HG02943 (cell line): ENCODE data around the gene TPD52L1.

Source experiments
- ATAC-seq: cut with Tn5 transposase; IDR thresholded peaks from one replicate; pipeline ENCODE4 v1.9.1; 2021; ENCODE audit warnings: mild to moderate bottlenecking, low read depth, moderate library complexity; ENCODE audit not compliant: unreplicated experiment

Gene TPD52L1

DNA sequence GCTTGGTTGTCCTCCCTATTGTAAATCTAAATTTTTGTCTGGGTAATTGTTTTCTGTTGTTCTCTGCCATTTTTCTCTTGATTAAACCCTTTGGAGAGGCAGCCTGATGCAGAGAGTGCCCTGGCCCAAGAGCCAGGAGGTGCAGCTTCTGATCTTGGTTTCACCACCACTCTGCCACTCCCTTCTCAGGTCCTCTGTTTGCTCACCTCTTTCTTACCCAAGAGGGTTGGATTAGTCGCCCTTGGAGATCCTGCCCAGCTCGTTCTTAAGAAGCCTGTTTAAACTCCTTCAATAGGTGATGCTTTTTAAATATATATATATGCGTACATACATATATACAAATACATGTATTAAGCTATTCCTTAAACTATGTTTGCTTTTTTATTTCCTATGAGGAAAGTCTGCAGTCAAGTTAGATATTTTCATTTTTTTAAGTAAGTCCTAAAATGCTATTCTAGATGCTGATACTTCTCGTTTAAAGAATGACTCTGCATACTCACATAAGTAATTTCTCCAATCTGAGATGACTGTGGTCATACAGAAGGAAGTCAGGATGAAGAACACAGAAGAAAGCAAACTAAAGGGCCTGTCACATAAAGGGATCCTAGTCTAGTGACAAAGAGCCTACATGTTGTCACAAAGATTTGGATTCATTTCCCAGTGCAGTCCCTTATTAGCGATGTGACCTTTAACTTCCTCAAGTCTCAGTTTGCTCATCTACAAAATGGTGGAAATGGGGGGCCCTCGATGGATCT, 19.9 kb downstream of the TPD52L1 start:
- ATAC-seq = no peak

DNA sequence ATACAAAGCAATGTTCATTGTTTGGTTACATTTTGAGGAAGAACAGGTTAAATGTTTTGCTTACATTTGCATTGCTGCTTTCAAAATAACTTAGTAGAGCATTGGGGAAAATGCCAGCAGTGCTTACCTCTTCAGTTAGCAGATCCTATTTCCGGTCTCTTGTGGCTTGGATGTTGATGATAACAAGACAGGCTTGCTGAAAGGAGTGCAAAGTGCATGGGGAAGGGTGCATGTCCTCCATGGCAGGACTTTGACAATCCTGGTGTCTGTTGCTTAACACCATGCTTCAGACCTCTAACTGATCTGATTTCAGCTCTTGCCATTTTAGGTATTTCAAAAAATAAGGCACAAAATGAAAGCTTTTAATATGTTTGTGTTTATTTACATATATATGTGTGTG, 21.1 kb downstream of the TPD52L1 start:
- ATAC-seq = no peak

GRCh38 chr6:125175466-125176048, 22.0 kb downstream of the TPD52L1 start:
- no peak for ATAC-seq

- no peak for ATAC-seq
These were observed 28.9 kb downstream of the TPD52L1 start for GRCh38 chr6:125182237-125183008.

GRCh38 chr6:125183391-125183790, 29.8 kb downstream of the TPD52L1 start:
- ATAC-seq = no peak

- ATAC-seq = no peak
These were observed 34.5 kb downstream of the TPD52L1 start for GRCh38 chr6:125188037-125188436.

- no peak for ATAC-seq
These were observed 35.1 kb downstream of the TPD52L1 start for GRCh38 chr6:125188594-125189203.

GRCh38 chr6:125189494-125189893, 35.9 kb downstream of the TPD52L1 start:
- ATAC-seq = no peak

DNA sequence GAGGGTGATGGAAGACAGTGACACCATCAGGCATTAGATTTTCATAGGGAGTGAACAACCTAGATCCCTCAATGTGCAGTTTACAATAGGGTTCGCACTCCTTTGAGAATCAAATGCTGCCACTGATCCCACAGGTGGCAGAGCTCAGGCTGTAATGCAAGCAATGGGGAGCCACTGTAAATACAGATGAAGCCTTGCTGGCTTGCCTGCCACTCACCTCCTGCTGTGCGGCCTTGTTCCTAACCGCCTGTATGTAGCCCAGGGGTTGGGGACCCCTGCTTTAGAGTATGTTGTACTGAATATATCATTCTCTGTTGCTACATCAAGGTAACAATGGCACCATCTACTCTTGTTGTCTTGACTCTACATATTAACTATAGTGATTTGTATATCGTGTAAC, 37.1 kb downstream of the TPD52L1 start:
- no peak for ATAC-seq

DNA sequence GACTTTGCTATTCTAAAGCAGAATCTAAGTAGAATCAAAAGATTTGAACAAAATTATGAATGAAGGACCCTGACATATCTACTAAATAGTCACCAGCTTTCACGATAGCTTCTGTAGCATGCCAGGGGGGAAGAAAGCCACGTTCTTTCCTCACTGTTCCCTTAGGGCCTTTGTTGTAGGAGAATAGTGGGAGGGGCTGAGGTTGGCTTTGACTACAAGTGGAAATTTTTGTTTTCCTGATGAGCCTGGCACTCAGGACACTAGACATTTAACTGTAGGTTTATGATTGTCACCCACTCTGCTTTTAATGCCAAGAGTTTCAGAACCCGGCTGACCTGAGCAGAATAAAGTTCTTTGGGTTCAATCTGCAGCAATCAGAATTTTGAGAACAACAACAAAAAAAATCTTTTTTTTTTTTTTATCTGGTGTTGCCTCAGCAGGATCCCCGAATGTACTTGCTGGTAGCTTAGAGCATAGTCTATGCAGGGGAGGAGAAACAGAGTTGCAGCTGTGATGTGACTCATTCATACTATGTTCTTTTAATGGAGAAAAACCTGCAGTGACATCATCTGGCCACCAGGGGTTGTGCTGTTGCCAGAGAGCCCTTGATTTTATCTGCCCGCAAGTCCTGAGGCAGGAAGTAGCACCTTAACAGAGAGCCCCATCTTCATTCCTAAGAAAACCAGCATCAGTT, 38.5 kb downstream of the TPD52L1 start:
- peak; percentile 93 for ATAC-seq

GRCh38 chr6:125192610-125192930, 39.0 kb downstream of the TPD52L1 start:
- peak; percentile 7 for ATAC-seq

- no peak for ATAC-seq
These were observed 39.6 kb downstream of the TPD52L1 start for GRCh38 chr6:125193208-125193607.

GRCh38 chr6:125194941-125195340, 41.4 kb downstream of the TPD52L1 start:
- ATAC-seq = no peak

GRCh38 chr6:125195526-125195925, 42.0 kb downstream of the TPD52L1 start:
- no peak for ATAC-seq

- no peak for ATAC-seq
These were observed 43.0 kb downstream of the TPD52L1 start for GRCh38 chr6:125196613-125197012.

DNA sequence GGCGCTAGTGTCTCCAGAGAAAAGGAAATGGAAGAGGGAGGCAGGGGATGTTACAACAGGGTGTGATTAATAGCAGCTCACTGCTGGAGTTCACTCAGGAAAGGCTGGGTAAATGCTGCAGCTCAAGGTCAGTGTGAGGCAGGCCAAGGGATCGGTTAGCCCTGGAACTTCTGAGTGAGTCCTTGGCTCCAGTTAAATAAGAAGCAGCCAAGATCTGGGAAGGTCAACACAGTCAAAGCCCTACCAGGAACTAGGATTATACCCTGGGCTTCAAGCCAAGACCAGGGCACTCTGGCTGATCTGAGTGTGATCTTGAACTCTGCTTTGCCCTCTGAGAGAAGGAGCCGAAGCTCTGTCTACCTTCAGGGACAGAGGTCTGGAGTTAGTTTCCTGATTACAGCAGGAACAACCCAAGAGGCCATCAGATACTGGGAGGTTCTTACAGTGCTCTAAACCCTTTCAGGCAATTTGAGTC, 44.3 kb downstream of the TPD52L1 start:
- no peak for ATAC-seq

DNA sequence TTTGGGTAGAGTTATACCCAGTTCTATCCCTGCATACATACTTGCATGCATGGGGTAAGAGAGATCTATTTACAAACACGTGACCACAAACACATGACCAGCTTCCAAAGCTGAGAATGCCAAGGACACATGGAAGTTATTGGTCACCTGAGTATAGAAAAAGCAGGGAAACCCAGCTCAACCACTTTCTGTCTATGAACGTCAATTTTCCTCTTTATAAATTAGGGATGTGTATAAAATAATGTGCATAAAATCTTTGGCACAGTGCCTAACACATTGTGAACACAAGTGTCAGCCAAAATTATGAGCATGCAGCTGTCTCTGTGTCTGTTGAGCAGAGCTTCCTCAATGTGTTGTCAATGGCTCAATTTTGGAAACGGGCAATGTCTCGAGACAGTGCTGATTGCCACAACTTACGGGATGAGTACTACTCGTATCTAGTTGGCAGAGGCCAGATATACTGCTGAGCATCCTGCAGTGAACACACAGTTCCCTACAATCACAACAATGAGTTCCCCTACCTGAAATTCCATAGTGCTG, 44.9 kb downstream of the TPD52L1 start:
- no peak for ATAC-seq

- no peak for ATAC-seq
These were observed 47.4 kb downstream of the TPD52L1 start for GRCh38 chr6:125200941-125201340.

DNA sequence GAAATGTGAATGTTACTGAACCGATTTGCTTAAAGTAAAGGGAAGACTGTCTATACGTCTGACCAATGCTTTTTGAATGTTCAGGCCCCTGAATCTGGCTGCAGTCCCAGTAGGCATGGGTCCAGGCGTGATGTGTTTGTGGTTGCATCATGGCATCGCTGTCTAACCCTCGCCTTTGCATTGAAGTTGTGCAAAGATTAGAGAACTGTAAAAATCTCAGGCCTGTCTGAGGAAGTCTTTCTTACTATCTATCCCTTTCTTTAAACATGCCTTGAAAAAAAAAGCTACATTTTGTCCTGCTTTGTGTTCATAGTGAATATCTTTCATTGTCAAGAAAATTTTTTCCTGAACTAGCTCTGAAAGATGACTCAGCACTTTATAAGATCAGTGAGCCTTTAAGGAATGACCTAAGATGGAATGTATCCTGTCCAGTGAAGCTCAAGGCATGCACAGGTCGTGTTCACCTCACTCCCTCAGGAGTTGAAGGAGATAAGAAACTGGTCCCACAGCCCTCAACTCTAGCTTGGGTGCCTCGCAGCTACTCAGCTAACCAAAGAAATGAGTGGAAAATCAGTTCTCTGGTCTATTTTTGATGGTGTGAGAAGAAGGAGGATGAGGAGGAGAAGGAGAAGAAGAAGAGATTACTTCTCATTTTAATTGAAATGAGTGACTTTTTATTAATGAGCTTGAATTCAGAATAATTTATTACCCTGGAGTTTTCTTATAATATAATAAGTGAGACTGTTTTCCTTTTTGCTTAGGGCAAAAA, 48.6 kb downstream of the TPD52L1 start:
- no peak for ATAC-seq

DNA sequence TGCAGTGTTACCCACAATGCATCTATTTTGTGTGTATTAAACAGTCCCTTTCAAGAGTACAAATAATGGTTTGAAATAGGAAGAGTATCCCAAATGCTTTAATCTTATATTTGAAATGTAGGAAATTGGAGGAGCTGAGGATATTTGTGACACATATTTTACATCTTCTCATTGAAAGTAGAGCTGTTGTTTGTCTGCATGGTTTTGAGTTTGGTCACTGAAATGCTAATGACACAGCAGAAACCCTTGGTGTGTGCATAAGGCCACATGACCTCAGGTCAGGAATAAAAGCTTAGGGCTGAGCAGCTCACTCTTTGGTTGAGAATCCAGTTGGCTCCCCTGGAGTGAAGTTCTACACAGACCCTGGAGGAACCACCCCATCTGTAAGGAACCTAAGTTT, 49.8 kb downstream of the TPD52L1 start:
- no peak for ATAC-seq
